Adrenal gland (tissue), 5 donors: ENCODE data around the gene MTHFD1L.

ENCODE experiments used
- POLR2A ChIP-seq, 2 donors: fragments of 450-650 bp; IDR thresholded peaks; one replicate each; pipeline ENCODE4 v1.6.1; 2017; ENCODE audit warnings: antibody characterized with exemption in 2 of 2, mild to moderate bottlenecking in 2 of 2, moderate library complexity in 1 of 2
- TF ChIP-seq, protein P1 (sequence below), 6 experiments: fragments of 450-650 bp in 4 of 6; fragments of 200-600 bp in 2 of 6; sonication (generic) in 1 of 6; IDR thresholded peaks; 1 replicate in 5 of 6; 2 replicates in 1 of 6; pipeline versions ENCODE4 v1.5.1 to v1.8.0; 2016 to 2021; ENCODE audit warnings: antibody characterized with exemption in 6 of 6, mild to moderate bottlenecking in 2 of 6, moderate library complexity in 1 of 6
- donor health status: DM: no; HTN: no; CAD: no.

- TF ChIP-seq POLR2A (IDR thresholded peaks at IDR 0.05), result no peak
- TF ChIP-seq, protein P1, sequence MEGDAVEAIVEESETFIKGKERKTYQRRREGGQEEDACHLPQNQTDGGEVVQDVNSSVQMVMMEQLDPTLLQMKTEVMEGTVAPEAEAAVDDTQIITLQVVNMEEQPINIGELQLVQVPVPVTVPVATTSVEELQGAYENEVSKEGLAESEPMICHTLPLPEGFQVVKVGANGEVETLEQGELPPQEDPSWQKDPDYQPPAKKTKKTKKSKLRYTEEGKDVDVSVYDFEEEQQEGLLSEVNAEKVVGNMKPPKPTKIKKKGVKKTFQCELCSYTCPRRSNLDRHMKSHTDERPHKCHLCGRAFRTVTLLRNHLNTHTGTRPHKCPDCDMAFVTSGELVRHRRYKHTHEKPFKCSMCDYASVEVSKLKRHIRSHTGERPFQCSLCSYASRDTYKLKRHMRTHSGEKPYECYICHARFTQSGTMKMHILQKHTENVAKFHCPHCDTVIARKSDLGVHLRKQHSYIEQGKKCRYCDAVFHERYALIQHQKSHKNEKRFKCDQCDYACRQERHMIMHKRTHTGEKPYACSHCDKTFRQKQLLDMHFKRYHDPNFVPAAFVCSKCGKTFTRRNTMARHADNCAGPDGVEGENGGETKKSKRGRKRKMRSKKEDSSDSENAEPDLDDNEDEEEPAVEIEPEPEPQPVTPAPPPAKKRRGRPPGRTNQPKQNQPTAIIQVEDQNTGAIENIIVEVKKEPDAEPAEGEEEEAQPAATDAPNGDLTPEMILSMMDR (IDR thresholded peaks at IDR 0.05), result no peak
Measured at GRCh38 chr6:150857945-150858308, 7.6 kb upstream of the MTHFD1L start.
